Gastrocnemius medialis (tissue), 4 donors: ENCODE data around the gene ECI2.

Experiments
- CTCF ChIP-seq, 5 experiments: fragments of 450-650 bp in 3 of 5; fragments of 200-600 bp in 2 of 5; sonication (generic) in 2 of 5; IDR thresholded peaks in 4 of 5; conservative IDR thresholded peaks in 1 of 5; 1 replicate in 4 of 5; 2 replicates in 1 of 5; pipeline ENCODE4 v1.5.1; 2016 to 2019; ENCODE audit warnings: antibody characterized with exemption in 5 of 5, mild to moderate bottlenecking in 3 of 5, moderate library complexity in 3 of 5
- POLR2A ChIP-seq, 2 donors: fragments of 450-650 bp; IDR thresholded peaks; one replicate each; pipeline ENCODE4 v1.6.1; 2017; ENCODE audit warnings: antibody characterized with exemption in 2 of 2, mild to moderate bottlenecking in 2 of 2, moderate library complexity in 2 of 2

GRCh38 chr6:4138186-4138585 lies 2.8 kb upstream of the ECI2 start:
- TF ChIP-seq CTCF (IDR thresholded peaks at IDR 0.05 in 4 of 5, conservative IDR thresholded peaks at IDR 0.05 in 1 of 5) (no peak), POLR2A (IDR thresholded peaks at IDR 0.05) (no peak)
